ENCODE results near the gene E2F6.

E2F6 gene

DNA sequence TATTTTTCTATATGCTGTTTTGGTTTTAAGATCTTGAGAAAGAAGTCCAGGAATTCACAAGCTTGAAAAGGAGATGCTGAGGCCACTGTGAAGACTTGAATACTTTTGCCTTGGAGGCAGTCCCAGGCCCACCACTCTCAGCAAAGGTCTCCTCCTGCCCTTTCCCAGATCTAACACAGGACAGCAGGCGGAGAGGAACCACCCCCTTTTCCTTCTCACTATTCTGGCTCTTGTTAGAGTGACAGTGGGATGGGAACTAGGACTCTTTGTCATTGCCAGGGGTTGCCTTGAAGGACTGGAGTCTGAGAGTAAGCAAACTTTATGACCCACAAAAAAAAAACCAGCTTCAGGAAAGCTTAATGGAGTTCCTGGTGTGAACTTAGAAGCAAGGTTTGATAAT is 54.7 kb downstream of the E2F6 start:
- H3K9me3 ChIP-seq (ENCODE audit: control insufficient read depth, insufficient read depth, low read depth, low read length), result no peaks in the 10 kb centered on the region
- H3K27ac ChIP-seq (ENCODE audit: extremely low read depth, low read depth, low read length), result no peak overlapping the region
- H3K36me3 ChIP-seq (ENCODE audit: control insufficient read depth in 2 of 2, insufficient read depth in 1 of 2, low read length in 2 of 2), result no peaks in the 10 kb centered on the region
- ChIA-PET POLR2A (no interaction called here), CTCF (interaction anchor here (0.6 to 7.9 kb wide), 25 partner anchors 8 to 542 kb away, joined by 3 to 97 read pairs (median 3); a partner anchor contains a TSS)
- TF ChIP-seq ZNF645 (tag by site-specific recombination; IDR thresholded peaks at IDR 0.05) (no peak), ZNF146 (tag by site-specific recombination; IDR thresholded peaks at IDR 0.05) (no peak), TSHZ1 (tag by site-specific recombination; IDR thresholded peaks at IDR 0.05; ENCODE audit: borderline replicate concordance) (no peak), ZNF654 (tag by site-specific recombination; IDR thresholded peaks at IDR 0.05; ENCODE audit: low read depth) (no peak), EGR2 (tag by site-specific recombination; IDR thresholded peaks at IDR 0.05; ENCODE audit: low read depth) (no peak), ATF2 (tag by site-specific recombination; IDR thresholded peaks at IDR 0.05; ENCODE audit: low read depth) (no peak), ZXDB (tag by site-specific recombination; IDR thresholded peaks at IDR 0.05) (no peak)
- TF ChIP-seq, protein P1, sequence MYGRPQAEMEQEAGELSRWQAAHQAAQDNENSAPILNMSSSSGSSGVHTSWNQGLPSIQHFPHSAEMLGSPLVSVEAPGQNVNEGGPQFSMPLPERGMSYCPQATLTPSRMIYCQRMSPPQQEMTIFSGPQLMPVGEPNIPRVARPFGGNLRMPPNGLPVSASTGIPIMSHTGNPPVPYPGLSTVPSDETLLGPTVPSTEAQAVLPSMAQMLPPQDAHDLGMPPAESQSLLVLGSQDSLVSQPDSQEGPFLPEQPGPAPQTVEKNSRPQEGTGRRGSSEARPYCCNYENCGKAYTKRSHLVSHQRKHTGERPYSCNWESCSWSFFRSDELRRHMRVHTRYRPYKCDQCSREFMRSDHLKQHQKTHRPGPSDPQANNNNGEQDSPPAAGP (tag by site-specific recombination; IDR thresholded peaks at IDR 0.05), result no peak
- no peaks in the 10 kb centered on the region for H3K4me1 ChIP-seq (ENCODE audit: control insufficient read depth, insufficient read depth, low read length)
- no peak overlapping the region for H3K4me3 ChIP-seq (ENCODE audit: low read depth, low read length)

DNA sequence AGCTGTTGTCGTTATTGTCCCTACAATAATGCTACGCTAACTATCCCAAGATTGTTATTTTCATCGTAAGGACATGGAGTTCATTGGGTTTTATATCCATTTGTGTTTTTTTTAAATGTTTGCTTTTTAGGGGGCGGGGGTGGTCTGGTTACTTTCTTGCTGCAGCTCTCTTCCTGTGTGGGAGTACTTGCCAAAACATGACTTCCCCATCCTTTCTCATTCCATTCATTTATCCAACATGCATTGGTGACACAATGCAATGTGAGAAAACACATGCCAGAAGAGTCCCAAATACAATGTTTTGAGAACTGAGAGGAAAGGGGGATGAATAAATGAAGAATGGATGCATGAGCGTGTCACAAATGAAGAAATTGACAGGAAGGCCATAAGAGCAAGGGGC is 55.9 kb downstream of the E2F6 start:
- Histone ChIP-seq H3K36me3 (ENCODE audit: control insufficient read depth in 2 of 2, insufficient read depth in 1 of 2, low read length in 2 of 2) (no peaks in the 10 kb centered on the region), H3K27ac (ENCODE audit: extremely low read depth, low read depth, low read length) (no peak overlapping the region), H3K9me3 (ENCODE audit: control insufficient read depth, insufficient read depth, low read depth, low read length) (no peaks in the 10 kb centered on the region), H3K4me3 (ENCODE audit: low read depth, low read length) (no peak overlapping the region), H3K4me1 (ENCODE audit: control insufficient read depth, insufficient read depth, low read length) (no peaks in the 10 kb centered on the region)
- CTCF ChIA-PET, result interaction anchor here (0.6 to 7.9 kb wide), 3 partner anchors 176 to 435 kb away, joined by 3 to 97 read pairs (median 28); a partner anchor contains a TSS
- POLR2A ChIA-PET, result interaction anchor here (0.7 kb wide), 1 partner anchor 98 kb away, joined by 6 read pairs; no protein-coding TSS in a partner anchor
- TF ChIP-seq ZNF155 (tag by site-specific recombination; IDR thresholded peaks at IDR 0.05) (no peak), ZNF558 (tag by site-specific recombination; IDR thresholded peaks at IDR 0.05) (no peak), ZNF366 (tag by site-specific recombination; conservative IDR thresholded peaks at IDR 0.05) (no peak), ZBTB11 (tag by site-specific recombination; conservative IDR thresholded peaks at IDR 0.05; ENCODE audit: low read depth) (no peak), ZNF394 (tag by site-specific recombination; IDR thresholded peaks at IDR 0.05; ENCODE audit: borderline replicate concordance) (no peak), ZNF362 (tag by site-specific recombination; IDR thresholded peaks at IDR 0.05) (no peak), ZNF600 (tag by site-specific recombination; IDR thresholded peaks at IDR 0.05) (no peak), ZNF544 (tag by site-specific recombination; IDR thresholded peaks at IDR 0.05) (no peak), ZBTB21 (tag by site-specific recombination; IDR thresholded peaks at IDR 0.05) (no peak), GLIS1 (tag by site-specific recombination; IDR thresholded peaks at IDR 0.05) (no peak), ZNF510 (tag by site-specific recombination; IDR thresholded peaks at IDR 0.05; ENCODE audit: insufficient replicate concordance) (no peak), ZNF404 (tag by site-specific recombination; IDR thresholded peaks at IDR 0.05) (no peak), ZBTB1 (tag by site-specific recombination; IDR thresholded peaks at IDR 0.05) (no peak)
- TF ChIP-seq, protein P1 (tag by site-specific recombination; IDR thresholded peaks at IDR 0.05), result no peak

All from HEK293 (cell line).